CD14-positive monocyte (primary cell): Measurements from ENCODE around the gene CCBE1. TPM values are rescaled to one million over a fixed set of nuclear protein-coding genes. Genes with fewer than 3 reads are reported as not detected.

Experiments
- DNase-seq, 3 donors: peaks; one replicate each; pipeline ENCODE4 v3.0.0-alpha.2; 2011 to 2022
- H2AFZ ChIP-seq: 2 replicates; pipeline ENCODE4 v1.6.0; 2012; ENCODE audit warnings: mild to moderate bottlenecking, low read depth, low read length, inconsistent platforms; ENCODE audit not compliant: insufficient read depth, poor library complexity, severe bottlenecking
- H3K27ac ChIP-seq, 2 donors: 1 replicate in 1 of 2; 2 replicates in 1 of 2; pipeline ENCODE4 v1.5.1; 2012 to 2013; ENCODE audit warnings: low read length in 2 of 2, control low read depth in 1 of 2, inconsistent platforms in 1 of 2, low read depth in 1 of 2, mild to moderate bottlenecking in 1 of 2
- H3K27me3 ChIP-seq, 2 donors: one replicate each; pipeline versions ENCODE4 v1.6.0 to v1.6.1; 2011 to 2013; ENCODE audit warnings: low read length in 2 of 2; ENCODE audit not compliant: control insufficient read depth in 2 of 2, insufficient read depth in 2 of 2
- H3K36me3 ChIP-seq, 2 donors: replicated peaks in 1 of 2; 1 replicate in 1 of 2; 2 replicates in 1 of 2; pipeline versions ENCODE4 v1.5.1 to v1.6.1; 2012 to 2013; ENCODE audit warnings: low read length in 2 of 2, control low read depth in 1 of 2, inconsistent platforms in 1 of 2, mild to moderate bottlenecking in 1 of 2; ENCODE audit not compliant: insufficient read depth in 2 of 2, control insufficient read depth in 1 of 2
- H3K4me1 ChIP-seq, 2 donors: 1 replicate in 1 of 2; 2 replicates in 1 of 2; pipeline versions ENCODE4 v1.5.1 to v1.6.1; 2012 to 2013; ENCODE audit warnings: low read length in 2 of 2, control low read depth in 1 of 2, inconsistent platforms in 1 of 2, mild to moderate bottlenecking in 1 of 2, moderate library complexity in 1 of 2; ENCODE audit not compliant: insufficient read depth in 2 of 2, control insufficient read depth in 1 of 2
- H3K4me2 ChIP-seq: replicated peaks from 2 replicates; pipeline ENCODE3; 2012; ENCODE audit warnings: low read length, moderate library complexity, mild to moderate bottlenecking; ENCODE audit not compliant: poor library complexity, severe bottlenecking; ENCODE audit errors: extremely low read depth
- H3K4me3 ChIP-seq, 3 experiments: fragments of 200-600 bp in 1 of 3; sonication (generic) in 1 of 3; replicated peaks in 1 of 3; 1 replicate in 2 of 3; 2 replicates in 1 of 3; pipeline ENCODE4 v1.5.1; 2011 to 2013; ENCODE audit warnings: low read length in 3 of 3, mild to moderate bottlenecking in 3 of 3, control low read depth in 2 of 3, low read depth in 2 of 3, inconsistent platforms in 1 of 3, moderate library complexity in 1 of 3
- H3K79me2 ChIP-seq: 2 replicates; pipeline ENCODE4 v1.6.0; 2012; ENCODE audit warnings: mild to moderate bottlenecking, control low read depth, inconsistent platforms, low read length, moderate library complexity; ENCODE audit not compliant: insufficient read depth
- H3K9ac ChIP-seq: 2 replicates; pipeline ENCODE4 v1.6.0; 2017; ENCODE audit warnings: low read length, mild to moderate bottlenecking; ENCODE audit not compliant: insufficient read depth, poor library complexity, severe bottlenecking
- H3K9me3 ChIP-seq, 2 donors: replicated peaks in 1 of 2; 1 replicate in 1 of 2; 2 replicates in 1 of 2; pipeline versions ENCODE4 v1.5.1 to v1.6.1; 2012 to 2013; ENCODE audit warnings: low read length in 2 of 2, control low read depth in 1 of 2; ENCODE audit not compliant: control insufficient read depth in 1 of 2, insufficient read depth in 1 of 2
- H4K20me1 ChIP-seq: 2 replicates; pipeline ENCODE4 v1.6.0; 2012; ENCODE audit warnings: mild to moderate bottlenecking, low read length, control low read depth, moderate library complexity; ENCODE audit not compliant: insufficient read depth
- H3K27ac Mint-ChIP-seq, 7 donors: one replicate each; pipeline ENCODE4 v1.8.0; 2020; ENCODE audit warnings: mild to moderate bottlenecking in 7 of 7, mixed read lengths in 7 of 7, moderate library complexity in 6 of 7, inconsistent platforms in 2 of 7
- H3K27me3 Mint-ChIP-seq, 3 donors: one replicate each; pipeline ENCODE4 v1.8.0; 2021 to 2022; ENCODE audit warnings: low read depth in 3 of 3, mild to moderate bottlenecking in 3 of 3, mixed read lengths in 3 of 3, moderate library complexity in 3 of 3, inconsistent platforms in 1 of 3
- H3K36me3 Mint-ChIP-seq, 2 donors: one replicate each; pipeline ENCODE4 v1.8.0; 2020; ENCODE audit warnings: mixed read lengths in 2 of 2, inconsistent platforms in 1 of 2, mild to moderate bottlenecking in 1 of 2
- H3K4me1 Mint-ChIP-seq: one replicate; pipeline ENCODE4 v1.8.0; 2020; ENCODE audit warnings: mild to moderate bottlenecking, mixed read lengths
- H3K4me3 Mint-ChIP-seq, 2 donors: one replicate each; pipeline ENCODE4 v1.8.0; 2020; ENCODE audit warnings: mild to moderate bottlenecking in 2 of 2, mixed read lengths in 2 of 2, moderate library complexity in 1 of 2
- H3K9me3 Mint-ChIP-seq, 7 donors: one replicate each; pipeline ENCODE4 v1.8.0; 2020 to 2022; ENCODE audit warnings: mixed read lengths in 7 of 7, mild to moderate bottlenecking in 6 of 7, moderate library complexity in 6 of 7, inconsistent platforms in 2 of 7
- CTCF ChIP-seq: fragments of 200-600 bp; IDR thresholded peaks from one replicate; pipeline ENCODE4 v1.8.0; 2022; ENCODE audit warnings: antibody characterized with exemption, mild to moderate bottlenecking
- WGBS: methylation state at CpG from one replicate; pipeline ENCODE4 v1.1.5; 2013; ENCODE audit warnings: missing lambda C conversion rate; ENCODE audit not compliant: insufficient coverage; 5-methylcytosine and 5-hydroxymethylcytosine counted together
- intact Hi-C, 2 donors: fragments of 100-400 bp; cut with micrococcal nuclease; formaldehyde crosslinking; loops; one replicate each; pipeline versions ENCODE4 v1.15.0 to v1.15.1; 2023
- polyA plus RNA-seq, 3 donors: library from polyadenylated mRNA; depleted of rRNA in 1 of 3; unstranded in 2 of 3; stranded (reverse) in 1 of 3; fragments of 300-500 nt in 2 of 3; fragments of >200 nt in 1 of 3; fragmentation: Illumina TruSeq in 2 of 3; gene quantifications; 1 replicate in 2 of 3; 2 replicates in 1 of 3; pipeline ENCODE4 v1.2.3, GENCODE V29; 2012 to 2021

CCBE1 gene
- polyA plus RNA-seq, 3 donors = not detected

DNA sequence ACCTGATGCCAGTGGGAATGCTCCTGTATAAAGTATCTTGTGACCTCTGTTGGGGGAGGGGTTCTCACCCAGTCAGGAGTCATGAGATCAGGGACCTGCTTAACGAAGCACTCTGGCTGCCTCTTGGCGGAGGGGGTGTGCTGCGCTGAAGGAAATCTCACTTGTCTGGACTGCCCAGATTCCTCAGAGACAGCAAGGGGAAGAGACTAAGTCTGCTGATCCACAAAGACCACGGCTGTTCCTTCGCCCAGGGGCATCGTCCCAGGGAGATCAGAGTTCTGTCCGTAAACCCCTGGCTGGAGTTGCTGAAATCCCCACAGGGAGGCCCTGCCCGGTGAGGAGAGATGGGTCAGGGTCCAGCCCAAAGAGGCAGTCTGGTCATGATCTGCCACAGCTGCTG lies 168.4 kb downstream of the CCBE1 start:
- Histone ChIP-seq H3K4me3 (no peak overlapping the region), H2AFZ (no peak overlapping the region), H3K36me3 (no peaks in the 10 kb centered on the region), H3K4me2 (no peak overlapping the region), H3K79me2 (no peaks in the 10 kb centered on the region), H3K9me3 (peaks cover 0 to 11% of the 10 kb centered on the region in 2 donors), H3K9ac (no peak overlapping the region), H3K27ac (no peak overlapping the region), H4K20me1 (no peaks in the 10 kb centered on the region), H3K4me1 (no peaks in the 10 kb centered on the region), H3K27me3 (no peaks in the 10 kb centered on the region)
- intact Hi-C loops = no loop called here
- Mint-ChIP-seq H3K4me1 (no peaks in the 10 kb centered on the region), H3K27ac (no peak overlapping the region), H3K9me3 (peaks cover 3 to 12% (median 9%) of the 10 kb centered on the region in 7 donors), H3K4me3 (no peak overlapping the region), H3K27me3 (peaks cover 0 to 3% (median 2%) of the 10 kb centered on the region in 3 donors), H3K36me3 (no peaks in the 10 kb centered on the region)
- 84% methylated on average over 8 of the region's 8 CpGs for whole genome bisulfite sequencing
- TF ChIP-seq CTCF = no peak
- DNase-seq = no peak

- Histone ChIP-seq H3K4me3 (no peak overlapping the region), H3K36me3 (no peaks in the 10 kb centered on the region), H3K9ac (no peak overlapping the region), H4K20me1 (no peaks in the 10 kb centered on the region), H3K27ac (no peak overlapping the region), H3K27me3 (no peaks in the 10 kb centered on the region), H2AFZ (no peak overlapping the region), H3K4me1 (no peaks in the 10 kb centered on the region), H3K79me2 (no peaks in the 10 kb centered on the region), H3K9me3 (no peaks in the 10 kb centered on the region), H3K4me2 (no peak overlapping the region)
- H3K9me3 Mint-ChIP-seq = peaks cover 0 to 4% (median under 1%) of the 10 kb centered on the region in 7 donors
- H3K4me3 Mint-ChIP-seq = no peak overlapping the region
- no peaks in the 10 kb centered on the region for H3K36me3 Mint-ChIP-seq
- H3K4me1 Mint-ChIP-seq = no peaks in the 10 kb centered on the region
- no peak overlapping the region for H3K27ac Mint-ChIP-seq
- no peak for DNase-seq
- intact Hi-C loops = no loop called here
- no peak for TF ChIP-seq CTCF
- WGBS = 33% methylated on average over 1 of the region's 4 CpGs
- H3K27me3 Mint-ChIP-seq = peaks cover 0 to 2% (median 2%) of the 10 kb centered on the region in 3 donors
These were observed 176.5 kb downstream of the CCBE1 start for GRCh38 chr18:59520562-59521355.
